OCI-LY3 (cell line): ENCODE results near the gene SHE.

Experiments
- H2AFZ ChIP-seq: fragments of 200-600, 300-600 bp; shearing (Covaris generic); 2 replicates; pipeline ENCODE4 v1.6.0; 2014; ENCODE audit warnings: antibody characterized with exemption, low read depth, low read length
- H3K27ac ChIP-seq: fragments of 200-600, 300-600 bp; sonication (generic); 2 replicates; pipeline ENCODE4 v1.5.1; 2014; ENCODE audit warnings: mild to moderate bottlenecking, low read length, moderate library complexity, mixed read lengths
- H3K27me3 ChIP-seq: fragments of 200-600, 300-600 bp; sonication (generic); 2 replicates; pipeline ENCODE4 v1.6.1; 2014; ENCODE audit warnings: low read depth, low read length, mixed read lengths
- H3K36me3 ChIP-seq: fragments of 200-600, 300-600 bp; sonication (generic); replicated peaks from 2 replicates; pipeline ENCODE3; 2014; ENCODE audit warnings: low read depth, low read length, mixed read lengths
- H3K4me1 ChIP-seq: fragments of 300-600, 200-600 bp; sonication (generic); 2 replicates; pipeline ENCODE4 v1.6.1; 2014; ENCODE audit warnings: low read length, mixed read lengths
- H3K4me2 ChIP-seq: fragments of 200-600, 300-600 bp; sonication (generic); 2 replicates; pipeline ENCODE4 v1.6.1; 2014; ENCODE audit warnings: low read length, mixed read lengths
- H3K4me3 ChIP-seq: fragments of 300-600, 200-600 bp; sonication (generic); 2 replicates; pipeline ENCODE4 v1.5.1; 2014; ENCODE audit warnings: antibody characterized with exemption, mild to moderate bottlenecking, low read length, moderate library complexity
- H3K79me2 ChIP-seq: fragments of 300-600, 200-600 bp; shearing (Covaris generic); 2 replicates; pipeline ENCODE4 v1.6.1; 2014; ENCODE audit warnings: mild to moderate bottlenecking, low read length, mixed read lengths
- H3K9ac ChIP-seq: fragments of 300-600, 200-600 bp; shearing (Covaris generic); 2 replicates; pipeline ENCODE4 v1.6.0; 2014; ENCODE audit warnings: mild to moderate bottlenecking, low read length, moderate library complexity
- H3K9me3 ChIP-seq: fragments of 200-600, 300-600 bp; shearing (Covaris generic); 2 replicates; pipeline ENCODE4 v1.6.1; 2014; ENCODE audit warnings: low read length, mixed read lengths; ENCODE audit not compliant: insufficient read depth
- H4K20me1 ChIP-seq: fragments of 200-600, 300-600 bp; sonication (generic); 2 replicates; pipeline ENCODE4 v1.6.1; 2016; ENCODE audit warnings: low read length, mixed read lengths; ENCODE audit not compliant: insufficient read depth
- EZH2phosphoT487 ChIP-seq: fragments of 200-600 bp; shearing (Covaris generic); IDR thresholded peaks from 2 replicates; pipeline ENCODE4 v1.6.1; 2018; ENCODE audit warnings: antibody characterized with exemption, mixed run types, low read depth
- TF ChIP-seq, protein P1 (sequence below): fragments of 200-600, 300-600 bp; sonication (generic); IDR thresholded peaks from 2 replicates; pipeline ENCODE4 v1.5.1; 2014; ENCODE audit warnings: antibody characterized with exemption, low read length, low read depth

The SHE gene

GRCh38 chr1:154529308-154529707 is 27.1 kb upstream of the SHE start:
- Histone ChIP-seq H3K4me1 (no peaks in the 10 kb centered on the region), H3K27me3 (no peaks in the 10 kb centered on the region), H3K4me3 (no peak overlapping the region), H4K20me1 (no peaks in the 10 kb centered on the region), H3K27ac (no peak overlapping the region), H3K9me3 (no peaks in the 10 kb centered on the region), H3K9ac (no peak overlapping the region), H3K36me3 (no peaks in the 10 kb centered on the region), H2AFZ (no peak overlapping the region), H3K79me2 (no peaks in the 10 kb centered on the region), H3K4me2 (no peak overlapping the region)
- TF ChIP-seq EZH2phosphoT487, result no peak
- TF ChIP-seq, protein P1, sequence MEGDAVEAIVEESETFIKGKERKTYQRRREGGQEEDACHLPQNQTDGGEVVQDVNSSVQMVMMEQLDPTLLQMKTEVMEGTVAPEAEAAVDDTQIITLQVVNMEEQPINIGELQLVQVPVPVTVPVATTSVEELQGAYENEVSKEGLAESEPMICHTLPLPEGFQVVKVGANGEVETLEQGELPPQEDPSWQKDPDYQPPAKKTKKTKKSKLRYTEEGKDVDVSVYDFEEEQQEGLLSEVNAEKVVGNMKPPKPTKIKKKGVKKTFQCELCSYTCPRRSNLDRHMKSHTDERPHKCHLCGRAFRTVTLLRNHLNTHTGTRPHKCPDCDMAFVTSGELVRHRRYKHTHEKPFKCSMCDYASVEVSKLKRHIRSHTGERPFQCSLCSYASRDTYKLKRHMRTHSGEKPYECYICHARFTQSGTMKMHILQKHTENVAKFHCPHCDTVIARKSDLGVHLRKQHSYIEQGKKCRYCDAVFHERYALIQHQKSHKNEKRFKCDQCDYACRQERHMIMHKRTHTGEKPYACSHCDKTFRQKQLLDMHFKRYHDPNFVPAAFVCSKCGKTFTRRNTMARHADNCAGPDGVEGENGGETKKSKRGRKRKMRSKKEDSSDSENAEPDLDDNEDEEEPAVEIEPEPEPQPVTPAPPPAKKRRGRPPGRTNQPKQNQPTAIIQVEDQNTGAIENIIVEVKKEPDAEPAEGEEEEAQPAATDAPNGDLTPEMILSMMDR, result no peak

DNA sequence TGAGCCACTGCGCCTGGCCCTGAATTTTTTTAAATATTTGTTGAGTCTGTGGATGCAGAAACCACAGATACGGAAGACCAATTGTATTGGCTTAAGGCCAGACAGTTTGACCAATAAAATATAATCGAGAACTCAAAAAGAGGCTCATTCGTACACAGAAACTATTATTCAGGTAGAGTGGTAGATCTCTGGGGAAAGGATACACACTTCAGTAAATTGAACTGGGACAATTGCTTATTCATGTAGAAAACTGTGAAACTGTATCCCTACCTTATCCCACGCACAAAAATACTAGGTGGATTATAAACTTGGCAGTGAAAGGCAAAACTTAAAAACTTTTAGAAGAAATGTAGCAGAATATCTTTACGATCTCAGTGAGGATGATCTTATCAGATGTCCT is 25.0 kb upstream of the SHE start:
- Histone ChIP-seq H3K9me3 (no peaks in the 10 kb centered on the region), H4K20me1 (no peaks in the 10 kb centered on the region), H3K79me2 (no peaks in the 10 kb centered on the region), H3K4me2 (no peak overlapping the region), H3K27ac (no peak overlapping the region), H3K36me3 (no peaks in the 10 kb centered on the region), H3K4me1 (no peaks in the 10 kb centered on the region), H3K27me3 (no peaks in the 10 kb centered on the region), H3K4me3 (no peak overlapping the region), H3K9ac (no peak overlapping the region), H2AFZ (no peak overlapping the region)
- TF ChIP-seq, protein P1, result no peak
- TF ChIP-seq EZH2phosphoT487, result no peak

DNA sequence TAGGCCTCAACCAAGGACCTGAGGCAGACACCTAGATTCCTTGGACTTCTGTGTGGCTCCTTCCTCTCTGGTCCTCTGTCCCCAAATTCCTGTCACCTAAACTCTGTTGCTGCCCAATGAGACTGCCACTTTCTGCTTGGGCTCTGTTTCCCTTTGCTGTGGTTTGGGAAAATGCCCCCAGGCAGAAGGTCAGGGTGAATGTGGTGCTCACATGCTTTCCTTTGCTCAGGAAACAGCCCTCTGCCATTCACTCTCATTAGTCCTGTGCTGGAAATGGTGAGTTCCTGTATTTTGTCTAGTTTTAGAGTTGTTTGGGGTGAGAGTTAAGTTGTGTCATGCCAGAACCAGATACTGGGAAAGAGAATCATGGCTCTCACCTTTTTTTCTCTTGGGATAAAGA is 22.7 kb upstream of the SHE start:
- Histone ChIP-seq H4K20me1 (no peaks in the 10 kb centered on the region), H3K9ac (no peak overlapping the region), H3K9me3 (no peaks in the 10 kb centered on the region), H3K4me1 (peaks cover 7% of the 10 kb centered on the region), H3K4me3 (no peak overlapping the region), H3K36me3 (no peaks in the 10 kb centered on the region), H3K79me2 (no peaks in the 10 kb centered on the region), H3K27ac (no peak overlapping the region), H3K27me3 (no peaks in the 10 kb centered on the region), H2AFZ (no peak overlapping the region), H3K4me2 (no peak overlapping the region)
- TF ChIP-seq, protein P1, result no peak
- TF ChIP-seq EZH2phosphoT487, result no peak

- Histone ChIP-seq H3K4me2 (no peak overlapping the region), H3K4me1 (peaks cover 23% of the 10 kb centered on the region), H3K79me2 (no peaks in the 10 kb centered on the region), H2AFZ (no peak overlapping the region), H3K9me3 (no peaks in the 10 kb centered on the region), H3K9ac (no peak overlapping the region), H4K20me1 (no peaks in the 10 kb centered on the region), H3K27me3 (peaks cover 10% of the 10 kb centered on the region; the same call in 1 of the 2 replicates), H3K27ac (no peak overlapping the region), H3K36me3 (no peaks in the 10 kb centered on the region), H3K4me3 (no peak overlapping the region)
- TF ChIP-seq, protein P1, result no peak
- TF ChIP-seq EZH2phosphoT487, result no peak
These were observed 19.5 kb upstream of the SHE start for GRCh38 chr1:154521695-154522094.
